Measurements from ENCODE around the gene CNOT4.

- TF ChIP-seq CTCF (IDR thresholded peaks at IDR 0.05; ENCODE audit: control extremely low read depth in 1 of 3, insufficient read depth in 1 of 3, low read depth in 1 of 3, low read length in 3 of 3) (no peak), CREB1 (IDR thresholded peaks at IDR 0.05) (no peak), TBP (IDR thresholded peaks at IDR 0.05; ENCODE audit: low read depth, low read length) (no peak), RAD21 (IDR thresholded peaks at IDR 0.05 in 1 of 2, conservative IDR thresholded peaks at IDR 0.05 in 1 of 2; ENCODE audit: low read depth in 2 of 2, low read length in 2 of 2) (no peak), POLR2A (IDR thresholded peaks at IDR 0.05; ENCODE audit: control extremely low read depth in 1 of 2, low read depth in 2 of 2, low read length in 2 of 2) (no peak), POLR2AphosphoS5 (IDR thresholded peaks at IDR 0.05; ENCODE audit: low read depth, low read length) (no peak), CHD2 (IDR thresholded peaks at IDR 0.05; ENCODE audit: low read length) (no peak), RXRA (IDR thresholded peaks at IDR 0.05; ENCODE audit: insufficient read depth, low read depth, low read length) (no peak), RBBP5 (IDR thresholded peaks at IDR 0.05; ENCODE audit: borderline replicate concordance, low read depth, low read length) (no peak), GABPA (IDR thresholded peaks at IDR 0.05; ENCODE audit: borderline replicate concordance, insufficient read depth, low read length) (no peak), USF2 (IDR thresholded peaks at IDR 0.05; ENCODE audit: low read length) (no peak)
Observed at GRCh38 chr7:135337506-135337905, 172.4 kb downstream of the CNOT4 start.
